Right forelimb (tissue), 1 donor: ENCODE data around the gene VSTM5.
"Not testable (repeated sequence)": the region's sequence is repeated elsewhere in the genome, so short reads cannot be mapped to it uniquely, and the experiment has no call there.

Experiments
- DNase-seq: peaks from one replicate; pipeline ENCODE4 v3.0.0-alpha.2; 2018

Gene VSTM5

DNA sequence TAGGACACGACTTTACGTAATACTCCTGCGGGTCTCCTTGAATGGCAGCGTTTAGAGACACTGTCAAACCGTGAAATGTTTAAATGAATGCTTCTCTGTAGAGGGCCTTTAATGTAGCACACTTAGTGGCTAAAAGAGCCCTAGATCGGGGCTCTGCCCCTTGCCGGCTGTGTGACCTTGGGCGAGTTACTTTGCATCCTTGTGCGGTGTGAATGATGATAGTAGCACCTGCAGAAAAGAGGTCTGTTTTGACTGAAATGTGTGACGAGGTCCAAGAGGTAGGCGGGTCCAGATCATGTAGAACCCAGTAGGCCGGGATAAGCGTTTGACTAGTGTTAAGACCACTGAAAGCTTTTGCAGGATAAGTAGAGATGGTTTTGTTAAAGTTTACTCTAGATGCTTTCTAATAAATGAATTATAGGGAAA, 65.5 kb downstream of the VSTM5 start:
- no peak for DNase-seq

DNA sequence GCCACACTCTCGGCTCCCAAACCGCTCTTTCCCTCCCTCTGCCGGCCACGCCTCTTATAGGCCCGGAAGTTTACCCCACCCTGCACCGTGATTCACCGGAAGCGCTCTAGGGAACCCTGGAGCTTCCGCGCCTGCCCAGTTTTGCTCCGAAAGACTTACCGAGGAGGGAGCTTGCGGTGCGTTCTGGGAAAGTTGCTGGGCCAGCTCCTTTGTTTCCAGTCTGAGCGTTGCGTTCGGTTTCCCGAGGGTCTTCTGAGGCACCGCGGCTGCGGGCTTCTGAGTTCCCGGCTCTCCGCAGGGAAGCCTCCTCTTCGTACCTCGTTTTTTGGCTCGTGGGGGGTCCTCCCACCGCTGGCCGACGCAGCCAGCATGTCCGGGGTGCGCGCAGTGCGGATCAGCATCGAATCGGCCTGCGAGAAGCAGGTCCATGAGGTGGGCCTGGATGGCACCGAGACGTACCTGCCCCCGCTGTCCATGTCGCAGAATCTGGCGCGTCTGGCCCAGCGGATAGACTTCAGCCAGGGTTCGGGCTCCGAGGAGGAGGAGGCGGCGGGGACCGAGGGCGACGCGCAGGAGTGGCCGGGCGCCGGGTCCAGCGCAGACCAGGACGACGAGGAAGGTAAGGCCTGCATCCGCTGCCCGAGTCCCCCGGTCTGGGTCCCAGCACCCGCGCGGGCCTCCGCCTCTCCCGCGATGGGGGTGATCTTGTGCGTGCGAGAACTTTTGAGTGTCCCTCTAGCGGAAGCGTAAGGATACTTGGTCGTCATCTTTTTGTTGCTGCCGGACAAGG, 66.1 kb downstream of the VSTM5 start, which contains the start of gene MED17:
Gene MED17, plus strand, starts transcription at position 138 of the 790 bp plus-strand sequence. Its CDS starts 232 bp downstream, at position 370.
- DNase-seq = peak; percentile 93

DNA sequence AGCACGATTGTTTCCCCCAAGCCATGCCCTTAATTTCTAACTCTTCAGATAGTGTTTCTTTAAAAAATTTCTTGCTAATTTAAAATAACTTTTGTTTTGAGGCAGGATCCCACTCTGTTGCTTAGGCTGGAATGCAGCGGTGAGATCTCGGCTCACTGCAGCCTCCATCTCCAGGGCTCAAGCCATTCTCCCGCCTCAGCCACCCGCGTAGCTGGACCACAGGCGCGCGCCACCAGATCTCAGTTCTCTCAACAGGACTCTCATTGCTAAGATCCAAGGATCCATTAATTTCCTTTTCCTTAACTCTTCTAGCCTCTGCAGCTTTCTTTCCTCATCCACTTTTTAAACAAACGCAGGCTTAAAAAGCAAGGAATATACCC, 66.7 kb downstream of the VSTM5 start:
- no peak for DNase-seq

DNA sequence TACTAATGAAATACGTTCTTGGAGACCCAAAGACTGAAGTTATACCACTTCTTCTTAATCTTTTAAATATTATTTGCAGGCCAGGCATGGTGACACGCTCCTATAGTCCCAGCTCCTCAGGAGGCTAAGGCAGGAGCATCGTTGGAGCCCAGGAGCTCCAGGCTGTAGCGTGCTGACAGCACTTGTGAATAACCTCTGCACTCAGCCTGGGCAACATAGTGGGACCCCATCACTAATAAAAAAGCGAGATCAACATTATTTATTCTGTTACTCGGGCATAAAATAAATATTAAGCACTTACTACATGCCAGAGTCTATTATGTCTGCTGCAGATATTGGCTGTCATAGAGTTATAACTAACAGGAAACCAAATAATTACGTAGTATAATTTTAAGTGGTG, 67.1 kb downstream of the VSTM5 start:
- DNase-seq = no peak

DNA sequence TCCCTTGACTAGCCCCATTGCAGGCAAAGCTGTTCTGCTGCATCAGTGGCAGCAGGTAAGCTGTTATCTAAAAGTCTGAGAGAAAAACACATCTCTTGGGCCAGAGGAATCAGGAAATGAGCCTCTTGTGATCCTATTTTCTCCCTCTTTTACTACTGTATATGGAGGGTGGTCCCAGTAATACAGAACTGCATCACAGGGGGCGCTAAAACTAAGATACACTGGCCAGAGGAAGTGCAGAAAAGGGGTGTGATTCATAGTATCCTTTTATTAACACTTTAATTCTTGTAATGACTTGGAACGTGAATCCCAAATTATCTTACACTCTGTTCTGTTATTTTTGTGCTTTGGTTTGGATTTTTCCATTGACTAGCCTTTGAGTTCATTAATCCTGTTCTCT, 75.1 kb downstream of the VSTM5 start:
- DNase-seq = no peak

DNA sequence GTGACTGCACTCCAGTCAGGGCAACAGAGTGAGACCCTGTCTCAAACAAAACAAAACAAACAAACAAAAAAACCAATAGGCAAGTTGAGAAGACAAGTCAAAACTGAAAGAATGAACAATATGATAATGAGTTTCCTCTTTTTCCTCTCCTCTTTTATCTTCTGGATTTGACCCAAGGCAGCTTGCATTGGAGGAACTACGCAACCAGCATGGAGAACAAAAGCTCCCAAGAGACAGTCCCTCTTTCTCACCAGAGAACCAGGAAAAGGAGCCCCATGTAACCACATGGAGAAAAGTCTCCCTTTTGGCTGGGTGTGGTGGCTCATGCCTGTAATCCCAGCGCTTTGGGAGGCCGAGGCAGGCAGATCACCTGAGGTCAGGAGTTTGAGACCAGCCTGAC, 75.9 kb downstream of the VSTM5 start:
- not testable (repeated sequence) for DNase-seq

DNA sequence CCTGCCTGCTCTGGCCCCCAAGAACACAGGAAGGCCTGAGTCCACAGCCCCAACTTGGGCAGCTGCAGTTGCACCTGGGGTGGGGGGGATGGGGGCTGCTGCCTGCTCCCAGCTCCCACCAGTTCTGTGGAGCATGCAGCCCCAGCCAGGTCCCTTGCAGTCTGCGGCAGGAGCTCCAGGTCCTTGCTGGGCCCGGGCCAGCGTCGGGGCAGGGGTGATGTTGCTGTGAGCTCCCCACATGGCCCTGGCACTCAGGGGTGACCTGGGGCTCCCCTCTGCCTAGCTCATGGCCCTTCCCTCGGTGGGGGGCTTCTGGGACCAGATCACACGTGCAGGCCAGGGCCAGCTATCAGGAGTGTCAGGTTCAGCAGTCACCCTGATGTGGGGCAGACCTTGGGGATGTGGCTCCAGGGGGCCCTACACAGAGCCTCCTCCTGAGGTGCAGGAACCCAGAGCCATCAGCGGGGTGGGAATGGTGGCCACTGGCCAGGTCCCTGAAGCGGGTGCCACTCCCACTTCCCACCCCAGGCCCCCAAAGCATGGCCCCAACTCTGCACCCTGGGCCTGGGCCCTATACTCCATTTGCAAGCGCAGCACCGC, 76.7 kb downstream of the VSTM5 start:
- no peak for DNase-seq

DNA sequence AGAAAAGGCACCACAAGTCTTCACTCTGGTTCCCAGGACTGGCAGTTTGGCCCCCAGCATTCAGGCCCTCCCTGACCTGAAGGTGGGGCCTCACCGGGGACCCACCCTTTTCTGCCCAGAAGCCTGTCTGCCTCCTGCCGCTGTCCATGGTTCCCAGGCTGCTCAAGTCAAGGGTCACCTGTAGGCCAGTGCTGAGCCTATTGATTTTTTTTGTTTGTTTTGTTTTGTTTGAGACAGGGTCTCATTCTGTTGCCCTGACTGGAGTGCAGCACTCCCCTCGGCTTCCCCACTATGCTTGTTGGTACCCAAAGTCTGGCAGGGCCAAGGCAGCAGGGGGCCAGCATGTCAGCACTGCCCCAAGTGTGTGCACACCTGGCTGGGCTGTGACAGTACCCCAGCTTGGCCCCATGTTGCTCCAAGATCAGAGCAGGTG, 77.4 kb downstream of the VSTM5 start:
- DNase-seq = no peak

DNA sequence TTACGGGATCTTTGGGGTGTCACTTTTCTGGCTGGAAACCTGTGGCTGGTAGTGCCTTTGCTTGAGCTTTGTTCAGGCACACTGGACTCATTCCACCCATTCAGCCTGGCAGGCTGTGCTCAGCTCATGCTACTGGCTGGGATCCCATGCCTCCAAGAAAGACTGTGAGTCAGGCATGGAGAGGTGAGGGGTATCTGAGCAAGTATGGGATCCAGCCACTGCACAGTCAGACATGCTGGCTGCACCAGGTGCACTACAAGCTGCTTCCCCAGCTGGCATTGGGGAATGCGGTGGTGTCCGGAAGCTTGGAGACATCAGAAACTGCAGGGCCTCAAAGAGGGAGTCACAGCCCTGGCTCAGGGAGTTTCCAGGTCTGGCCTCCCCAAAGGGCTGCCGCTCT, 78.3 kb downstream of the VSTM5 start:
- DNase-seq = no peak

DNA sequence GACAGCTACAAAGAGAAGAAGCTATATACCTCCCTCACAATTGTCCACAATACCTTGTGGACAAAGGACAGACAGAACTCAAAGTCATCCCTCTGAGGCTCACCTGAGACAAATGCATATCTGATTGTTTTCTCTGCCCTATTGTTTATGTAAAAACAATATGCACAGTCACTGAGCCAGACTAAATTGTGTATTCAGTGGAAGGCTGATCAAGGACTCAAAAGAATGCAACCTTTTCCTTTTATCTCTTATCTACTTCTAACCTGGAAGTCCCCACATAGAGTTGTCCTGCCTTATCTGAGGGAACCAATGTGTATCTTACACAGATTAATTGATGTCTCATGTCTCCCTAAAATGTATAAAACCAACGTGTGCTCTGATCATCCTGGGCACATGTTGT, 80.3 kb downstream of the VSTM5 start:
- no peak for DNase-seq
